IPS DF 19.7 (cell line): ENCODE results near the gene BEND4.

Experiments
- DNase-seq: peaks from one replicate; pipeline ENCODE4 v3.0.0-alpha.2; 2013; ENCODE audit warnings: low read depth, low spot score

BEND4 gene

DNA sequence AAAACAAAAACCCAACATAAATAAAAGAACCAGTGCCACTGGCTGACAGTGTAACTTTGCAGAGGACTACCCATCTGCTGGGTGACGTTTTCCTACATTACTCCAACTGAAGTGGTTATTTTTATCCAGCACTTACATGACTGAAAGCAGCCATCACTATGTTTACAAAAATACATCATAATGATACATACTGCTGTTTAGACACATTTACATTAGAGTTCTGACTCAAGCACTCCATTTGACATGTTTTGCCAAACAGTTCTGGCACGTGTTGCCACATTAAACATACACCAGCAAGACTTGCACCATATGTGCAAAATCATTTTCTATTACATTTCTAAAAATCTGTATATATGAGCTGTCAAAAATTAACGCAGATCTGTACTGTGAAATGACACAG lies 39.6 kb downstream of the BEND4 start:
- DNase-seq = no peak

DNA sequence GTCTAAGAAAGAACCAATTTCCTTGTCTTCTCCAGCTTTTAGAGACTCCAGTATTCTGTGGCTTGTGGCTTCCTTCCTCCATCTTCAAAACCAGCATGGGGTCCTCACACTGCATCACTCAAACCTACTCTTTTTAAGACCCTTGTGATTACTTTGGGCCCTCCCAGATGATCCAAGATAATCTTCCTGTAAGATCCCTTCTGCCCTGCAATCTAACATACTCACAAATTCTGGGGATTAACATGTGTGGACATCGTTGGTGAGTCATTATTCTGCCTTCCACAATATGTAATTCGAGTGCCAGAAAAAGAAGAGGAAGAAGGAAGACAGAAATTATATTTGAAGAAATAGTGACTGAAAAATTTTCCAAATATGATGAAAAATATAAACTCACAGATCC lies 47.9 kb downstream of the BEND4 start:
- no peak for DNase-seq

DNA sequence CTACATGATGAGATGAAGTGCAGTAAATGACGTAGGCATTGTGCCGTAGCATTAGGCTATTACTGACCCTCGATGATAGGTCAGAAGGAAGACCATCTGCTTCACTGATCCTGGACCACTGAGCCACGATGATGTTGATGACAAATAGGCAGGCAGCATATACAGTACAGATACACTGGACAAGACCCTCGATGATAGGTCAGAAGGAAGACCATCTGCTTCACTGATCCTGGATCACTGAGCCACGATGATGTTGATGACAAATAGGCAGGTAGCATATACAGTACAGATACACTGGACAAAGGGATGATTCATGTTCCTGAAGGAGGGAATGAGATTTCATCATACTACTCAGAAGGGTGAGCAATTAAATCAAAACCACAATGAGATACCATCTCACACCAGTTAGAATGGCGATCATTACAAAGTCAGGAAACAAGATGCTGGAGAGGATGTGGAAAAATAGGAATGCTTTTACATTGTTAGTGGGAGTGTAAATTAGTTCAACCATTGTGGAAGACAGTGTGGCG lies 50.9 kb downstream of the BEND4 start:
- DNase-seq = no peak

- no peak for DNase-seq
These were observed 64.1 kb downstream of the BEND4 start for GRCh38 chr4:42088386-42088785.

- no peak for DNase-seq
These were observed 68.6 kb downstream of the BEND4 start for GRCh38 chr4:42083816-42084215.

GRCh38 chr4:42080306-42080705 lies 72.1 kb downstream of the BEND4 start:
- DNase-seq = no peak

DNA sequence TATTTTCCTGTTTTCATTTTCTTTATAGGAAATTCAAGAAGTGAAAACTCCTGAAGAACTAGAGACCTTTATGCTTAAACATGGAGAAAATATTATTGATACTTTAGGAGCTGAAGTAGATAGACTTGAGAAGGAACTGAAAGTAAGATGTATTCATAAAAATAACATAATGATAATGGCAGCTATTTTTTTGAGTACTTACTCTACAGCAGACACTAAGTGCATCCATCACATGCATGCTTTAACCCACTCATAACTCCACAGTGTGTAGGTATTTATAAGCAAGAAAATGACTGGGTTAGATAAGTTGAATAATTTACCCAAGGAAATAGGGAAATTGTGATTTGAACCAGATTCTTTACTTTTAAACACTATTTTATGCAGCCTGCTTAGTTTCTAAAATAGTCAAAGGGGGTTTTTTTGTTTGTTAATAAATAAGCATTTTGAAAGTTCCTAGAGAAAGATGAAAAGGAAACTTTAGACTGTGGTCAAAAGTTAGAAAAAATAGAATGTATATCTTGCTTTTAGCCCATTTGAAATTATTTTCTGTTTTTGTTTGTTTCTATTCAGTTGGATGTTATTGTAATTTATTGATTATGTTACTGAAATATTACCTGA lies 74.2 kb downstream of the BEND4 start:
- DNase-seq = no peak

DNA sequence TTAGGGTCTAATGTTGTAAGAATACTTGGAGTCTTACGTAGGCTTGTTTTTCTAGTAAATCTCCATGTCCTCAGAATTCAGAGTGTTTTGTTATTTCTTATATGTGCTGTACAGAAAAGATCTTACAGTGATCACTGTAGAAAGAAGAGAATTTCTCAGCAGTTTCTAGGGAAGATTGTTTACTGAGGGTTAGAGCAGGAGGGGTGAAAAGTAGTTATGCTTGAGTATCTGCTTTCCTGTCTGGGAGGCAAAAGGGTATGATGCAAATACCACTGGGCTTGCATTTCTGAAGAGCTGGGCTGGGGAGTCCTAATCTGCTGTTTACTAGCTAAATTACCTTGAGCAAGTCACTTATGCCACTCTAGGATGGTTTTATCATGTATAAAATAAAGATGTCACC lies 78.2 kb downstream of the BEND4 start:
- DNase-seq = no peak

- no peak for DNase-seq
These were observed 82.0 kb downstream of the BEND4 start for GRCh38 chr4:42070463-42070862.

DNA sequence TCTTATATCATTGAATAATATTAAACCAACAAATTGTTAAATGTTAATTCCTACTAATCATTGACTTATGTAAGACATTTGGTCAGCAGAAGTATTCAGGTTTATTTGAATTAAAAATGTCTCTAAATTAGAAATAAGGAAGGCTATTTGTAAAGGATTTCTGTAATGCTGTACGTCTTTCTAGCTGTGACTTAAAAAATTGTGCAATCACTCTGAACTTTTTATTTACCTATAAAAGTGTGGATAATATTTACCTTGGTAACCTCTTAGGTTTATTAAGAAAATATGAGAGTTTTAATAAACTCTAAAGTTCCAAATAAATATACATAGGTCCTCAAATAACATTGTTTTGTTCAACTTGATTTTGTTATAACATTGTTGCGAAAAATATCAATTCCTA lies 85.2 kb downstream of the BEND4 start:
- DNase-seq = no peak

GRCh38 chr4:42066402-42066801 lies 86.1 kb downstream of the BEND4 start:
- DNase-seq = no peak
